Activated CD4-positive, CD25-positive, alpha-beta regulatory T cell treated with anti-CD3 and anti-CD28 coated beads, Interleukin-2, amount 50 U/mL, for 24 hours (primary cell): ENCODE results near the gene GAGE1.
"Not testable (repeated sequence)": the region's sequence is repeated elsewhere in the genome, so short reads cannot be mapped to it uniquely, and the experiment has no call there.

Source experiments
- ATAC-seq, 2 donors: fragments of 150-1000 bp; cut with Tn5 transposase; one replicate each; pipeline ENCODE4 v1.10.0; 2021; ENCODE audit warnings: mild to moderate bottlenecking in 1 of 2, moderate library complexity in 1 of 2

Gene GAGE1

DNA sequence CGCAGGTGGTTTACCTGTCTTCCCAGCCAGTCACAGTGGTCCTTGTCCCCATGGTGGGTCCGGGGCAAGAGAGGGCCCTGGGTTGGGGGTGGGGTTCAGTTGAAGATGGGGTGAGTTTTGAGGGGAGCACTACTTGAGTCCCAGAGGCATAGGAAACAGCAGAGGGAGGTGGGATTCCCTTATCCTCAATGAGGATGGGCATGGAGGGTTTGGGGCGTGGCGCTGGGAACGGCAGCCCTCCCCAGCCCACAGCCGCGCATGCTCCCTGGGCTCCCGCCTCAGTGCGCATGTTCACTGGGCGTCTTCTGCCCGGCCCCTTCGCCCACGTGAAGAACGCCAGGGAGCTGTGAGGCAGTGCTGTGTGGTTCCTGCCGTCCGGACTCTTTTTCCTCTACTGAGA lies at the start of gene GAGE1:
GAGE1 (plus strand) TSS at position 301 of the 400 bp plus-strand sequence. CDS start 1,155 bp downstream, outside the sequence.
- not testable (repeated sequence) for ATAC-seq

- ATAC-seq: not testable (repeated sequence)
Measured at GRCh38 chrX:49550989-49551388, 47.8 kb upstream of the GAGE1 start, which contains the start of gene GAGE12E. GAGE12E (plus strand) TSS chrX:49551289; CDS start chrX:49552444, 1,155 bp downstream.

- ATAC-seq: not testable (repeated sequence)
Measured at GRCh38 chrX:49560542-49560941, 38.3 kb upstream of the GAGE1 start, which contains the start of gene GAGE12F. GAGE12F (plus strand) TSS chrX:49560842; CDS start chrX:49561997, 1,155 bp downstream.

GRCh38 chrX:49568728-49569127 lies 30.1 kb upstream of the GAGE1 start:
- not testable (repeated sequence) for ATAC-seq

- not testable (repeated sequence) for ATAC-seq
Measured at GRCh38 chrX:49569152-49569551, 29.7 kb upstream of the GAGE1 start.

DNA sequence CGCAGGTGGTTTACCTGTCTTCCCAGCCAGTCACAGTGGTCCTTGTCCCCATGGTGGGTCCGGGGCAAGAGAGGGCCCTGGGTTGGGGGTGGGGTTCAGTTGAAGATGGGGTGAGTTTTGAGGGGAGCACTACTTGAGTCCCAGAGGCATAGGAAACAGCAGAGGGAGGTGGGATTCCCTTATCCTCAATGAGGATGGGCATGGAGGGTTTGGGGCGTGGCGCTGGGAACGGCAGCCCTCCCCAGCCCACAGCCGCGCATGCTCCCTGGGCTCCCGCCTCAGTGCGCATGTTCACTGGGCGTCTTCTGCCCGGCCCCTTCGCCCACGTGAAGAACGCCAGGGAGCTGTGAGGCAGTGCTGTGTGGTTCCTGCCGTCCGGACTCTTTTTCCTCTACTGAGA lies 28.7 kb upstream of the GAGE1 start, which contains the start of gene GAGE12G:
GAGE12G (plus strand) TSS at position 301 of the 400 bp plus-strand sequence. CDS start 1,155 bp downstream, outside the sequence.
- not testable (repeated sequence) for ATAC-seq

DNA sequence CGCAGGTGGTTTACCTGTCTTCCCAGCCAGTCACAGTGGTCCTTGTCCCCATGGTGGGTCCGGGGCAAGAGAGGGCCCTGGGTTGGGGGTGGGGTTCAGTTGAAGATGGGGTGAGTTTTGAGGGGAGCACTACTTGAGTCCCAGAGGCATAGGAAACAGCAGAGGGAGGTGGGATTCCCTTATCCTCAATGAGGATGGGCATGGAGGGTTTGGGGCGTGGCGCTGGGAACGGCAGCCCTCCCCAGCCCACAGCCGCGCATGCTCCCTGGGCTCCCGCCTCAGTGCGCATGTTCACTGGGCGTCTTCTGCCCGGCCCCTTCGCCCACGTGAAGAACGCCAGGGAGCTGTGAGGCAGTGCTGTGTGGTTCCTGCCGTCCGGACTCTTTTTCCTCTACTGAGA lies 19.2 kb upstream of the GAGE1 start, which contains the start of gene GAGE12H:
GAGE12H (plus strand) TSS at position 301 of the 400 bp plus-strand sequence. CDS start 1,155 bp downstream, outside the sequence.
- ATAC-seq: not testable (repeated sequence)

DNA sequence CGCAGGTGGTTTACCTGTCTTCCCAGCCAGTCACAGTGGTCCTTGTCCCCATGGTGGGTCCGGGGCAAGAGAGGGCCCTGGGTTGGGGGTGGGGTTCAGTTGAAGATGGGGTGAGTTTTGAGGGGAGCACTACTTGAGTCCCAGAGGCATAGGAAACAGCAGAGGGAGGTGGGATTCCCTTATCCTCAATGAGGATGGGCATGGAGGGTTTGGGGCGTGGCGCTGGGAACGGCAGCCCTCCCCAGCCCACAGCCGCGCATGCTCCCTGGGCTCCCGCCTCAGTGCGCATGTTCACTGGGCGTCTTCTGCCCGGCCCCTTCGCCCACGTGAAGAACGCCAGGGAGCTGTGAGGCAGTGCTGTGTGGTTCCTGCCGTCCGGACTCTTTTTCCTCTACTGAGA lies 9.6 kb upstream of the GAGE1 start, which contains the start of gene GAGE2A:
GAGE2A (plus strand) TSS at position 301 of the 400 bp plus-strand sequence. CDS start 1,155 bp downstream, outside the sequence.
- not testable (repeated sequence) for ATAC-seq

DNA sequence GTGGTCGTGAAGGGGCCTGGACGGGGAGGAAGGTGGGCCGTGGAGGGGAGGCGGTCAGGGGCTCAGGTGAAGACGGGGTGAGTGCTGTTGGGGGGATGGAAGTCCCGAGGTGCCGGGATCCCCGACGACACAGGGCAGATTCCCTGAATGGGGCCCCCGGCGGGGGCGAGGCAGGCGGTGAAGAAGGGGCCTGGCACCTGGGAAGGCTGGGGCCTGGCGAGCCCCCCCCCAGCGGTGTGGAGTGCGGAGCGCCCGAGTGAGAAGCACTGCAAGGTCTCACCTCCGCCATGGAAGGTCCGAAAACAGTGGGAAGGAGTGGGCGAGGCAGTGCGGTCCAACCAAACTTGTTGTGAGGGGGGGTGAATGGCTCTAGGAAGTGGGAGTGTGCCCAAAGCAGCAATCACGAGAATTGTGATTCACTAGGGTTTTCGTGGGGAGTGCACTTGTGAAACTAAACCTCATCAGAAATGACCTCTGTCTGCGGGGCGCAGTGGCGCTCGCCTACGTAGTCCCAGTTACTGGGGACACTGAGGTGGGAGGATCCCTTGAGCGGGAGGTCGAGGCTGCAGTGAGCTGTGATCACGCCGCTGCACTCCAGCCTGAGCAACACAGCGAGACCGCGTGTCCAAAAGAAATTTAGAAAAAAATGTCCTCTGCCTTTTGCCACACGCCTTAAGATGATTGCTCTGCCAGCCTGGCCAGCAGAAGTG lies 8.9 kb upstream of the GAGE1 start:
- not testable (repeated sequence) for ATAC-seq

DNA sequence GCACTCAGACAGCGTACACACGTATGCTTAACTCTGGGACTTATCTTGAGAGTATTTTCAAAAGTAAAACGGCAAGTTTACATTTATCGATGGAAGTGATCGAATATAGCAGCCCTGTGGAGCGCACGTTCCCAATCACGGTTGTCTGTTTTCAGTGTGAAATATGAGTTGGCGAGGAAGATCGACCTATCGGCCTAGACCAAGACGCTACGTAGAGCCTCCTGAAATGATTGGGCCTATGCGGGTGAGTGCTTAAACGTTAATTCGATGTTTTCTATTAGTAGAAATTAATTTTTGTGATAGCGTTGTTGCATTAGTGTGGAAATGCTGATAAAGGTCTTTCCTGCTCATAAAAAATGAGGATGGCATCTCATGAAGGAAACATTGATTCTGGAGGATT lies 8.3 kb upstream of the GAGE1 start:
- ATAC-seq: not testable (repeated sequence)

GRCh38 chrX:49610718-49611310 lies 12.0 kb downstream of the GAGE1 start:
- no peak for ATAC-seq

- no peak for ATAC-seq
Measured at GRCh38 chrX:49618574-49618973, 19.8 kb downstream of the GAGE1 start.

GRCh38 chrX:49627086-49627777 lies 28.4 kb downstream of the GAGE1 start:
- no peak for ATAC-seq

DNA sequence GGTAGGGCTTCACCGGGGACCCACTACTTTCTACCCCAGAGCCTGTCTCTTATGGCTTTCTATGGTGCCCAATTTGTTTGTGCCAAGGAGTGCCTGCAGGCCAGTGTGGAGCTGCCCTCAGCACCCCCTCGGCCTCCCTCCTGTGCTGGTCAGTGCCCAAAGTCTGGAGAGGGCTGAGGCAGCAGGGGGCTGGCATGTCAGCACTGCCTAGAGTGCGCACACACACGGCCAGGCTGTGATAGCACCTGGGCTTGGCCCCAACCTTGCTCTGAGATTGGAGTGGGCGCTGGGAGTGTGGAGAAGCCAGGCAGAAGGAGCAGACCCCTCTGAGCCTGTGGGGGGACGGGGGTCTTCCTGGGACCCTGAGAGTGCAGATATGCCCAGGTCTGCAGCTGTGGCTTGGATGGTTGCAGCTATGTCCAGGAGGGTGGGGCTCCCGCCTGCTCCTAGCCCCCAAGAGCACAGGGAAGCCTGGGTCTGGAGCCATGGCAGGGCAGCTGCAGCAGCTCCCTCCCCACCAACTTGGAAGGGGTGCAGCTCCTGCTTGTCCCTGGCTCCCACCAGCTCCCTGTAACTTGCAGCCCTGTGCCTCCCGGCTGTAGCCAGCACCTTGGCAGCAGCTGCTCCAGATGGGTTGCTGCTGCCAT lies 46.3 kb downstream of the GAGE1 start:
- ATAC-seq: no peak

DNA sequence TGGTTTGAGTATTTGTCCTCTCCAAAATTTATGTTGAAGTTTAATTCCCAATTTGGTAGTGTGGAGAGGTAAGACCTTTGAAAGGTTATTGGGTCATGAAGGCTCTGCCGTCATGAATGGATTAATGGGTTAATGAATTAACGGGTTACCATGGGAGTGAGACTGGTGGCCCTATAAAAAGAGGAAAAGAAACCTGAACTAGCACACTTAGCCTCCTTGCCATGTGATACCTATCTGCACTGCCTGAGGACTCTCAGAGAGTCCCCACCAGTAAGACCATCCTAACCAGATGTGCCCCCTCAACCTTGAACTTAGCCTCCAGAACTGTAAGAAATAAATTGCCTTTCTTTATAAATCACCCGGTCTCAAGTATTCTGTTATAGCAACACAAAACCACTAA lies 57.7 kb downstream of the GAGE1 start:
- no peak for ATAC-seq
